A549 (cell line): ENCODE data around the gene NT5C2. TPM values are rescaled to one million over a fixed set of nuclear protein-coding genes. Genes with fewer than 3 reads are reported as not detected.
A peak's percentile ranks its signal among the peaks of the same experiment; 100 is the strongest.

ENCODE experiments used
- ATAC-seq, 2 experiments: fragments of 200-7000 bp in 1 of 2; fragments of >200 bp in 1 of 2; cut with Nextera tagmentation in 1 of 2; cut with Tn5 transposase in 1 of 2; 3 replicates each; pipeline versions ENCODE4 v1.8.0 to v1.9.1; 2018 to 2020; ENCODE audit warnings: mild to moderate bottlenecking in 1 of 2, moderate library complexity in 1 of 2
- CTCF ChIA-PET: fragments of 300-600 bp; sonication (Branson Sonifier 250); formaldehyde crosslinking; extraction: SDS; loops from one replicate; lab custom pipeline; 2021; ENCODE audit warnings: antibody characterized with exemption, inconsistent platforms; lab: Yijun Ruan, JAX
- POLR2A ChIA-PET: fragments of 350-600 bp; formaldehyde crosslinking; extraction: SDS; loops from one replicate; lab custom pipeline; 2021; ENCODE audit warnings: antibody characterized with exemption, inconsistent platforms; lab: Yijun Ruan, JAX
- DNase-seq, 2 experiments: peaks; one replicate each; pipeline versions ENCODE4 v3.0.0 to v3.0.0-alpha.2; 2011 to 2016; ENCODE audit warnings: low read depth in 1 of 2, low spot score in 1 of 2
- FAIRE-seq: peaks from 2 replicates; lab custom pipeline; 2011; peaks lifted over from hg19 to GRCh38; lab: Jason Lieb, UNC
- H3K27ac ChIP-seq, 2 experiments: fragments of >200 bp; sonication (Bioruptor Twin); formaldehyde crosslinking; 3 replicates each; pipeline ENCODE4 v1.5.1; 2016 to 2017
- H3K4me1 ChIP-seq: fragments of >200 bp; sonication (Bioruptor Twin); formaldehyde crosslinking; 3 replicates; pipeline ENCODE4 v1.6.1; 2016
- H3K4me2 ChIP-seq: fragments of >200 bp; sonication (Bioruptor Twin); formaldehyde crosslinking; 3 replicates; pipeline ENCODE4 v1.6.1; 2016
- H3K4me3 ChIP-seq: fragments of >200 bp; sonication (Bioruptor Twin); formaldehyde crosslinking; 3 replicates; pipeline ENCODE4 v1.5.1; 2016
- H3K9me3 ChIP-seq: fragments of >200 bp; sonication (Bioruptor Twin); formaldehyde crosslinking; 3 replicates; pipeline ENCODE4 v1.6.1; 2016
- BHLHE40 ChIP-seq: IDR thresholded peaks from 2 replicates; pipeline ENCODE4 v1.6.1; 2012; ENCODE audit warnings: low read depth, low read length, inconsistent platforms
- CBX8 ChIP-seq: fragments of 200-600 bp; sonication (generic); IDR thresholded peaks from 2 replicates; pipeline ENCODE4 v1.6.1; 2016
- CTCF ChIP-seq: fragments of >200 bp; sonication (Bioruptor Twin); formaldehyde crosslinking; IDR thresholded peaks from 3 replicates; pipeline ENCODE4 v1.5.1; 2016
- ESRRA ChIP-seq: fragments of 150-350 bp; IDR thresholded peaks from 2 replicates; pipeline ENCODE4 v1.6.1; 2014; ENCODE audit warnings: mild to moderate bottlenecking, low read length, borderline replicate concordance
- FOSB ChIP-seq: fragments of 250-450 bp; sonication (Bioruptor Pico); IDR thresholded peaks from 2 replicates; pipeline ENCODE4 v1.5.0; 2020; ENCODE audit warnings: mild to moderate bottlenecking, moderate library complexity
- FOXS1 ChIP-seq: fragments of 250-450 bp; sonication (Bioruptor Pico); IDR thresholded peaks from 2 replicates; pipeline ENCODE4 v1.5.0; 2020; ENCODE audit warnings: mild to moderate bottlenecking, moderate library complexity
- HEYL ChIP-seq: fragments of 250-450 bp; sonication (Bioruptor Pico); IDR thresholded peaks from 2 replicates; pipeline ENCODE4 v1.8.0; 2021; ENCODE audit warnings: mild to moderate bottlenecking, moderate library complexity
- HOXB13 ChIP-seq: fragments of 250-450 bp; sonication (Bioruptor Pico); IDR thresholded peaks from 2 replicates; pipeline ENCODE4 v1.5.0; 2020; ENCODE audit warnings: low read depth, mild to moderate bottlenecking, moderate library complexity
- JUNB ChIP-seq: fragments of >200 bp; sonication (Bioruptor Twin); formaldehyde crosslinking; IDR thresholded peaks from 2 replicates; pipeline ENCODE4 v1.6.1; 2016
- NPAS2 ChIP-seq: fragments of 250-450 bp; sonication (Bioruptor Pico); IDR thresholded peaks from 2 replicates; pipeline ENCODE4 v1.8.0; 2022; ENCODE audit warnings: mild to moderate bottlenecking, moderate library complexity, borderline replicate concordance
- POLR2A ChIP-seq: IDR thresholded peaks from 2 replicates; pipeline ENCODE4 v1.6.1; 2012; ENCODE audit warnings: mild to moderate bottlenecking, low read length
- RAD21 ChIP-seq, 2 experiments: fragments of >200 bp in 1 of 2; sonication (Bioruptor Twin) in 1 of 2; formaldehyde crosslinking in 1 of 2; IDR thresholded peaks in 1 of 2; conservative IDR thresholded peaks in 1 of 2; 2 replicates in 1 of 2; 3 replicates in 1 of 2; pipeline ENCODE4 v1.6.1; 2012 to 2018; ENCODE audit warnings: inconsistent platforms in 1 of 2
- RCOR1 ChIP-seq: fragments of 150-350 bp; IDR thresholded peaks from 2 replicates; pipeline ENCODE4 v1.6.1; 2014; ENCODE audit warnings: antibody characterized with exemption, low read length, low read depth
- REST ChIP-seq: fragments of 200-600 bp; sonication (generic); IDR thresholded peaks from 2 replicates; pipeline ENCODE4 v1.6.1; 2016; ENCODE audit warnings: antibody characterized with exemption, mild to moderate bottlenecking, moderate library complexity
- SMC3 ChIP-seq: fragments of >200 bp; sonication (Bioruptor Twin); formaldehyde crosslinking; IDR thresholded peaks from 3 replicates; pipeline ENCODE4 v1.6.1; 2018; ENCODE audit warnings: inconsistent platforms
- USF2 ChIP-seq: fragments of 450-650 bp; IDR thresholded peaks from 2 replicates; pipeline ENCODE4 v1.6.1; 2014; ENCODE audit warnings: antibody characterized with exemption
- WGBS: methylation state at CpG from one replicate; pipeline ENCODE4 v1.1.6; 2017; ENCODE audit errors: missing lambda C conversion rate; 5-methylcytosine and 5-hydroxymethylcytosine counted together
- polyA plus RNA-seq, 4 experiments: library from polyadenylated mRNA; depleted of rRNA in 3 of 4; stranded (reverse); fragments of >200 nt; fragmentation: RNase III in 1 of 4; extraction: RNeasy Plus Mini Kit Qiagen cat#74134 plus additional on column Dnase treatment in 1 of 4; gene quantifications; 2 replicates in 3 of 4; 3 replicates in 1 of 4; pipeline ENCODE4 v1.2.3, GENCODE V29; 2011 to 2017
- TF ChIP-seq, protein P1 (sequence below): IDR thresholded peaks from 2 replicates; pipeline ENCODE4 v1.6.1; 2012
- TF ChIP-seq, protein P2 (sequence below): fragments of 150-350 bp; IDR thresholded peaks from 2 replicates; pipeline ENCODE4 v1.6.1; 2014; ENCODE audit warnings: low read depth, mild to moderate bottlenecking, low read length

The NT5C2 gene
- polyA plus RNA-seq, 2 of the 4 experiments (the other 2 are of a cell fraction) = 86.4 to 177 TPM

DNA sequence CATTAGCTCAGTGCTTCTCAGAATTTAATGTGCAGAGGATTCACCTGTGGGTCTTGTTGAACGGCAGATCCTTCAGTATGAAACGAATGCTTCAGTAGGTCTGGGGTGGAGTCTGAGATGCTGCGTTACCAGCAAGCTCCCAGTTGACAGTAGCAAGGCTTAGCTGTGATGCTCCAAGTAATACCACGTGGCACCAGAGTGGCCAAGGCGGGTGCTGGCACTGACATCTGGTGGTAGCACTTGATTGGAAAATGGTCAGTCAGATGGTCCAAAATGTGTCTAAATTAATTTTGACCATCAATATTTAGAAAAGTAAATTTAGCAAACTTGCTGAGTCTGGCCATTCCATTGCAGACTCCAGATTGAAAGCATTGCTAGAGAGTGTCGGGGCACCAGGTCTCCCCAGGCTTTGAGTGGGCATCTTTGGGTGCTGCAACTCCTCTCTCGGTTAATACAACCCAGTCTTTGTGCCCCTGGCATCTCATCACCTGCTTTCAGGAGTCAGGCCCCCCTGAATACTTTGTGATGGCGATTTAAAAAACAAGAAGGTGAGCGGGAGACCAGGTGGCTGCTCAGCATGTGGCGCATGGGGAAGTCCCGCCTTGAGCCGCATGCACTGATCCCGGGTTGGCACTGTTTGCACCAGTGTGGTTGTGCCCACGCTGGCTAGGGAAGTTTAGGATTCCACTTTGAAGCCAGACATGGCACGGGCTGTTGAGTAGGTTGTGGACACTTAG, 130.1 kb downstream of the NT5C2 start:
- peak in 1 of 2 experiments; percentile 54 for DNase-seq
- ChIA-PET POLR2A (interaction anchor here (1.3 kb wide), 1 partner anchor 145 kb away, joined by 5 read pairs; the partner anchor contains the start of gene CNNM2), CTCF (interaction anchor here (1.0 to 4.5 kb wide), 14 partner anchors 9 to 227 kb away, joined by 3 to 56 read pairs (median 3); partner anchors contain the start of genes CNNM2 and CYP17A1)
- Histone ChIP-seq H3K27ac (no peak overlapping the region), H3K9me3 (no peaks in the 10 kb centered on the region), H3K4me3 (no peak overlapping the region), H3K4me1 (no peaks in the 10 kb centered on the region), H3K4me2 (no peak overlapping the region)
- peak; percentile 84 to 89 for ATAC-seq
- WGBS = 73% methylated on average over 15 of the region's 15 CpGs
- no peak for FAIRE-seq
- TF ChIP-seq FOSB (CRISPR knock-in tag) = no peak
- no peak for TF ChIP-seq RCOR1
- no peak for TF ChIP-seq POLR2A
- TF ChIP-seq BHLHE40 = no peak
- no peak for TF ChIP-seq ESRRA
- TF ChIP-seq HOXB13 (CRISPR knock-in tag) = no peak
- TF ChIP-seq, protein P1, sequence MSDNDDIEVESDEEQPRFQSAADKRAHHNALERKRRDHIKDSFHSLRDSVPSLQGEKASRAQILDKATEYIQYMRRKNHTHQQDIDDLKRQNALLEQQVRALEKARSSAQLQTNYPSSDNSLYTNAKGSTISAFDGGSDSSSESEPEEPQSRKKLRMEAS = peak; percentile 65; the same call in 1 of the 2 replicates
- TF ChIP-seq, protein P2, sequence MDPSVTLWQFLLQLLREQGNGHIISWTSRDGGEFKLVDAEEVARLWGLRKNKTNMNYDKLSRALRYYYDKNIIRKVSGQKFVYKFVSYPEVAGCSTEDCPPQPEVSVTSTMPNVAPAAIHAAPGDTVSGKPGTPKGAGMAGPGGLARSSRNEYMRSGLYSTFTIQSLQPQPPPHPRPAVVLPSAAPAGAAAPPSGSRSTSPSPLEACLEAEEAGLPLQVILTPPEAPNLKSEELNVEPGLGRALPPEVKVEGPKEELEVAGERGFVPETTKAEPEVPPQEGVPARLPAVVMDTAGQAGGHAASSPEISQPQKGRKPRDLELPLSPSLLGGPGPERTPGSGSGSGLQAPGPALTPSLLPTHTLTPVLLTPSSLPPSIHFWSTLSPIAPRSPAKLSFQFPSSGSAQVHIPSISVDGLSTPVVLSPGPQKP = no peak
- TF ChIP-seq USF2 = peak; percentile 30; the same call in 1 of the 2 replicates
- TF ChIP-seq HEYL (CRISPR knock-in tag) = no peak
- peak; percentile 35 for TF ChIP-seq CTCF
- TF ChIP-seq RAD21 (conservative IDR thresholded peaks at IDR 0.05 in 1 of 2, IDR thresholded peaks at IDR 0.05 in 1 of 2) = peak; percentile 53 to 66
- peak; percentile 61 for TF ChIP-seq SMC3
- TF ChIP-seq CBX8 = no peak
- TF ChIP-seq FOXS1 (CRISPR knock-in tag) = no peak
- no peak for TF ChIP-seq REST
- TF ChIP-seq NPAS2 (CRISPR knock-in tag) = no peak
- TF ChIP-seq JUNB = no peak
